ENCODE data around the gene FARSB. TPM values are rescaled to one million over a fixed set of nuclear protein-coding genes. Genes with fewer than 3 reads are reported as not detected.

The FARSB gene
- total RNA-seq, 1 experiment from 2014 or later: 32.9 TPM

- Histone ChIP-seq H3K4me3 (ENCODE audit: low read length) (no peak overlapping the region), H3F3A (ENCODE audit: low read length, unreplicated experiment) (no peaks in the 10 kb centered on the region), H4K20me1 (ENCODE audit: low read length) (no peaks in the 10 kb centered on the region), H3K27ac (ENCODE audit: low read length) (no peak overlapping the region), H3K79me2 (ENCODE audit: low read length) (no peaks in the 10 kb centered on the region), H2AFZ (ENCODE audit: low read length) (no peak overlapping the region), H3K4me1 (ENCODE audit: insufficient read depth, low read length) (no peaks in the 10 kb centered on the region), H3K36me3 (ENCODE audit: low read depth, low read length) (peaks cover 37% of the 10 kb centered on the region), H3K9me3 (ENCODE audit: low read length) (no peaks in the 10 kb centered on the region), H3K9ac (ENCODE audit: low read length) (no peak overlapping the region), H3K27me3 (ENCODE audit: low read length) (no peaks in the 10 kb centered on the region), H3K9me2 (replicated peaks; ENCODE audit: low read length) (no peaks in the 10 kb centered on the region), H3K4me2 (ENCODE audit: low read length) (no peak overlapping the region)
- no TSS peak for BruUV-seq (replicated peaks)
- ChIA-PET CTCF (no interaction called here), POLR2A (ENCODE audit: unreplicated experiment) (interaction anchor here (0.5 kb wide), 1 partner anchor 38 kb away, joined by 6 read pairs; no protein-coding TSS in a partner anchor)
- ATAC-seq (no peak), DNase-seq (no peak)
- intact Hi-C loops (cut with micrococcal nuclease): no loop called here
- no peak for TF ChIP-seq EZH2 (IDR thresholded peaks at IDR 0.05; ENCODE audit: low read length, unreplicated experiment)
- TF ChIP-seq EZH2phosphoT487 (IDR thresholded peaks at IDR 0.05; ENCODE audit: borderline replicate concordance, low read length): no peak
- TF ChIP-seq CTCF (conservative IDR thresholded peaks at IDR 0.05; ENCODE audit: low read depth, low read length): no peak
These were observed 52.4 kb downstream of the FARSB start for GRCh38 chr2:222603501-222603900.

GRCh38 chr2:222598611-222599010, 57.3 kb downstream of the FARSB start:
- no peak overlapping the region for H3K4me3 ChIP-seq (ENCODE audit: low read length)
- POLR2A ChIA-PET (ENCODE audit: unreplicated experiment): no interaction called here
- H3K27me3 ChIP-seq (ENCODE audit: low read length): no peaks in the 10 kb centered on the region
- ATAC-seq (no peak), DNase-seq (no peak)
- no peaks in the 10 kb centered on the region for H3K9me3 ChIP-seq (ENCODE audit: low read length)
- no TSS peak for BruUV-seq (replicated peaks)
- TF ChIP-seq CTCF (conservative IDR thresholded peaks at IDR 0.05; ENCODE audit: low read depth, low read length): no peak
- TF ChIP-seq EZH2 (IDR thresholded peaks at IDR 0.05; ENCODE audit: low read length, unreplicated experiment): no peak
- TF ChIP-seq EZH2phosphoT487 (IDR thresholded peaks at IDR 0.05; ENCODE audit: borderline replicate concordance, low read length): no peak
- CTCF ChIA-PET: no interaction called here
- H4K20me1 ChIP-seq (ENCODE audit: low read length): no peaks in the 10 kb centered on the region
- no peak overlapping the region for H3K27ac ChIP-seq (ENCODE audit: low read length)
- no peaks in the 10 kb centered on the region for H3K9me2 ChIP-seq (replicated peaks; ENCODE audit: low read length)
- H3K36me3 ChIP-seq (ENCODE audit: low read depth, low read length): peaks cover 44% of the 10 kb centered on the region
- no peak overlapping the region for H3K4me2 ChIP-seq (ENCODE audit: low read length)
- peaks cover 6% of the 10 kb centered on the region; the same call in 1 of the 2 replicates for H3K4me1 ChIP-seq (ENCODE audit: insufficient read depth, low read length)
- no peak overlapping the region for H2AFZ ChIP-seq (ENCODE audit: low read length)
- intact Hi-C loops (cut with micrococcal nuclease): no loop called here
- no peaks in the 10 kb centered on the region for H3F3A ChIP-seq (ENCODE audit: low read length, unreplicated experiment)
- H3K79me2 ChIP-seq (ENCODE audit: low read length): peaks cover 3% of the 10 kb centered on the region; the same call in 1 of the 2 replicates
- no peak overlapping the region for H3K9ac ChIP-seq (ENCODE audit: low read length)

GRCh38 chr2:222595581-222595980, 60.3 kb downstream of the FARSB start:
- Histone ChIP-seq H3F3A (ENCODE audit: low read length, unreplicated experiment) (no peaks in the 10 kb centered on the region), H3K4me1 (ENCODE audit: insufficient read depth, low read length) (peaks cover 6% of the 10 kb centered on the region; the same call in 1 of the 2 replicates), H2AFZ (ENCODE audit: low read length) (no peak overlapping the region), H3K79me2 (ENCODE audit: low read length) (peaks cover 10% of the 10 kb centered on the region; the same call in 1 of the 2 replicates), H3K9me2 (replicated peaks; ENCODE audit: low read length) (no peaks in the 10 kb centered on the region), H3K4me2 (ENCODE audit: low read length) (no peak overlapping the region), H3K27ac (ENCODE audit: low read length) (no peak overlapping the region), H4K20me1 (ENCODE audit: low read length) (no peaks in the 10 kb centered on the region), H3K4me3 (ENCODE audit: low read length) (no peak overlapping the region), H3K9me3 (ENCODE audit: low read length) (no peaks in the 10 kb centered on the region), H3K36me3 (ENCODE audit: low read depth, low read length) (peaks cover 59% of the 10 kb centered on the region), H3K27me3 (ENCODE audit: low read length) (no peaks in the 10 kb centered on the region), H3K9ac (ENCODE audit: low read length) (no peak overlapping the region)
- POLR2A ChIA-PET (ENCODE audit: unreplicated experiment): no interaction called here
- intact Hi-C loops (cut with micrococcal nuclease): no loop called here
- CTCF ChIA-PET: no interaction called here
- no peak for ATAC-seq
- DNase-seq: no peak
- no peak for TF ChIP-seq EZH2 (IDR thresholded peaks at IDR 0.05; ENCODE audit: low read length, unreplicated experiment)
- no peak for TF ChIP-seq EZH2phosphoT487 (IDR thresholded peaks at IDR 0.05; ENCODE audit: borderline replicate concordance, low read length)
- TF ChIP-seq CTCF (conservative IDR thresholded peaks at IDR 0.05; ENCODE audit: low read depth, low read length): no peak
- no TSS peak for BruUV-seq (replicated peaks)
